T-cell (primary cell): ENCODE measurements around the gene MLNR. TPM values are rescaled to one million over a fixed set of nuclear protein-coding genes. Genes with fewer than 3 reads are reported as not detected.

ENCODE experiments used
- ATAC-seq, 4 experiments: fragments of 200-7000 bp in 3 of 4; fragments of 150-1000 bp in 1 of 4; cut with Tn5 transposase; replicated peaks in 1 of 4; 1 replicate in 3 of 4; 2 replicates in 1 of 4; pipeline ENCODE4 v1.10.0; 2021; ENCODE audit warnings: moderate library complexity in 3 of 4, mild to moderate bottlenecking in 2 of 4, moderate number of reproducible peaks in 1 of 4
- CTCF ChIA-PET, 2 donors: fragments of 300-600 bp; sonication (Branson Sonifier 250); formaldehyde crosslinking; loops; one replicate each; lab custom pipeline; 2022; ENCODE audit warnings: antibody characterized with exemption in 2 of 2; lab: Charles Lee
- POLR2A ChIA-PET, 2 donors: fragments of 300-600 bp; sonication (Branson Sonifier 250); formaldehyde crosslinking; loops; one replicate each; lab custom pipeline; 2022; ENCODE audit warnings: antibody characterized with exemption in 2 of 2; lab: Charles Lee
- DNase-seq, 35 experiments: peaks; one replicate each; pipeline versions ENCODE4 v3.0.0 to v3.0.0-alpha.2; 2013 to 2023
- H3K27ac ChIP-seq: one replicate; pipeline ENCODE4 v1.5.1; 2013; ENCODE audit warnings: low read length
- H3K27me3 ChIP-seq, 2 experiments: replicated peaks in 1 of 2; 1 replicate in 1 of 2; 2 replicates in 1 of 2; pipeline versions ENCODE4 v1.6.1 to v1.7.0; 2013; ENCODE audit warnings: low read length in 1 of 2, mixed read lengths in 1 of 2; ENCODE audit not compliant: control insufficient read depth in 2 of 2, insufficient read depth in 2 of 2; ENCODE audit errors: extremely low read depth in 1 of 2
- H3K36me3 ChIP-seq, 2 donors: 1 replicate in 1 of 2; 2 replicates in 1 of 2; pipeline versions ENCODE4 v1.6.1 to v1.7.0; 2013; ENCODE audit warnings: low read length in 1 of 2; ENCODE audit not compliant: control insufficient read depth in 2 of 2, insufficient read depth in 1 of 2; ENCODE audit errors: extremely low read depth in 1 of 2
- H3K4me1 ChIP-seq, 2 experiments: 1 replicate in 1 of 2; 2 replicates in 1 of 2; pipeline versions ENCODE4 v1.6.1 to v1.7.0; 2013; ENCODE audit warnings: low read length in 2 of 2, mixed read lengths in 1 of 2; ENCODE audit not compliant: insufficient read depth in 2 of 2, control insufficient read depth in 1 of 2; ENCODE audit errors: extremely low read depth in 1 of 2
- H3K4me3 ChIP-seq, 2 donors: 1 replicate in 1 of 2; 2 replicates in 1 of 2; pipeline versions ENCODE4 v1.5.1 to v1.7.0; 2013; ENCODE audit warnings: mild to moderate bottlenecking in 2 of 2, low read length in 1 of 2, moderate library complexity in 1 of 2; ENCODE audit not compliant: control insufficient read depth in 1 of 2; ENCODE audit errors: extremely low read depth in 1 of 2
- H3K9me3 ChIP-seq: 2 replicates; pipeline ENCODE4 v1.7.0; 2013
- H3K27ac Mint-ChIP-seq, 2 donors: one replicate each; pipeline ENCODE4 v1.8.0; 2020 to 2021; ENCODE audit warnings: mild to moderate bottlenecking in 2 of 2, mixed read lengths in 2 of 2
- H3K27me3 Mint-ChIP-seq, 2 donors: one replicate each; pipeline ENCODE4 v1.8.0; 2021 to 2022; ENCODE audit warnings: mixed read lengths in 2 of 2
- H3K36me3 Mint-ChIP-seq: one replicate; pipeline ENCODE4 v1.8.0; 2021; ENCODE audit warnings: mixed read lengths
- H3K4me1 Mint-ChIP-seq, 3 donors: one replicate each; pipeline ENCODE4 v1.8.0; 2020 to 2022; ENCODE audit warnings: mixed read lengths in 3 of 3, mild to moderate bottlenecking in 1 of 3
- H3K4me3 Mint-ChIP-seq, 3 donors: one replicate each; pipeline ENCODE4 v1.8.0; 2020 to 2022; ENCODE audit warnings: mild to moderate bottlenecking in 3 of 3, mixed read lengths in 3 of 3, moderate library complexity in 3 of 3
- H3K9me3 Mint-ChIP-seq, 3 donors: one replicate each; pipeline ENCODE4 v1.8.0; 2020 to 2022; ENCODE audit warnings: mixed read lengths in 3 of 3
- WGBS: methylation state at CpG from one replicate; pipeline ENCODE4 v1.1.5; 2013; ENCODE audit warnings: missing lambda C conversion rate; ENCODE audit not compliant: insufficient coverage; 5-methylcytosine and 5-hydroxymethylcytosine counted together
- total RNA-seq, 35 experiments: library from RNA in 6 of 35; stranded (reverse) in 6 of 35; fragments of 120-200 nt in 1 of 35; gene quantifications; one replicate each; pipeline versions ENCODE4 v1.2.1 to v1.2.4 and lab custom pipeline; 2013 to 2026

Gene MLNR
- total RNA-seq, 5 donors from 2014 or later (not counting 1 experiment from before 2014, with no cell fraction given) = not detected

DNA sequence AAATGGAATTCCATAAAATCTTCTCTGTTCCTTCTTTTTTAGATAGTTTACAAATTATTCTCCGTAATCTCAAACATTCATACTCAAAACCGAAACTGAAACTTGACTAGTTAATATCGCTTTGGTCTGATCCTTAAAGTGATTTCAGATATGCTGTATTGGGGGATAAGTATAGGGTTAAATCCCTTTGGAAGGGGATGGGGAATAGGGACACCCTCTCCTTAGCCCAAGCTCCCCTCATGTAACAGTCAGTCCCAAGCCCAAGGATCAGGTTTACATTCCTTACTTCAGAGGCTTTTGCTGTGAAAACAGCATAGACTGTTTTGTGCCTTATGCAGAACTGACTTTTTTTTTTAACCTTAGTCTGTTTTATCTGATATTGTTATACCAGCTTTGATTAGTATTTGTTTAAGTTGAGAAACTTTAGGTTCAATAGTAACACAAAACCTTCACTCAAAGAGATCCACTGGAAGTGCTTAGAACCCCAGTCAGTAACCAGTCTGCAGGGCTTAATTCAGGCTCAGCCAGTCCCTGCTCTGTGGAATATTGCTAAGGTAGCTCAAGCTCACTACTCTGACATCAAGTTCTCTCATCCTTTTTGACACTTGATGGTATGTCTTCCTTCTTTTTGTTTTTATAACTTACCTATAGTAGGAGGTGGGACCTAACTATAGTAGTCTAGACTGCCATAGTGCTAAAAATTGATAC lies 38.1 kb downstream of the MLNR start:
- Histone ChIP-seq H3K4me3 (peak overlapping the region; percentile 39 to 53), H3K36me3 (peaks cover 0 to 40% of the 10 kb centered on the region in 2 donors), H3K9me3 (no peaks in the 10 kb centered on the region), H3K4me1 (peaks cover 0 to 11% of the 10 kb centered on the region in 2 experiments), H3K27ac (peak overlapping the region; percentile 70), H3K27me3 (no peaks in the 10 kb centered on the region)
- WGBS = no CpG with 5 or more reads among the region's 3 CpGs
- Mint-ChIP-seq H3K4me1 (peaks cover 31 to 45% (median 44%) of the 10 kb centered on the region in 3 donors), H3K9me3 (no peaks in the 10 kb centered on the region), H3K36me3 (peaks cover 43% of the 10 kb centered on the region), H3K4me3 (peak overlapping the region; percentile 78 to 87 (median 78)), H3K27me3 (no peaks in the 10 kb centered on the region), H3K27ac (peak overlapping the region; percentile 87 to 88)
- ATAC-seq = peak in 3 of 4 experiments; percentile 46 to 66 (median 58)
- CTCF ChIA-PET = interaction anchor here in 1 of 2 donors (0.6 to 2.1 kb wide), 4 partner anchors 10 to 592 kb away, joined by 3 to 12 read pairs (median 3); partner anchors contain the start of gene CDADC1
- POLR2A ChIA-PET = interaction anchor here (0.5 to 1.7 kb wide), 6 partner anchors 10 to 1221 kb away, joined by 3 to 12 read pairs (median 4); partner anchors contain the start of gene CDADC1 (in 2 of the 2)
- DNase-seq = peak in 2 of 35 experiments; percentile 17 to 48

DNA sequence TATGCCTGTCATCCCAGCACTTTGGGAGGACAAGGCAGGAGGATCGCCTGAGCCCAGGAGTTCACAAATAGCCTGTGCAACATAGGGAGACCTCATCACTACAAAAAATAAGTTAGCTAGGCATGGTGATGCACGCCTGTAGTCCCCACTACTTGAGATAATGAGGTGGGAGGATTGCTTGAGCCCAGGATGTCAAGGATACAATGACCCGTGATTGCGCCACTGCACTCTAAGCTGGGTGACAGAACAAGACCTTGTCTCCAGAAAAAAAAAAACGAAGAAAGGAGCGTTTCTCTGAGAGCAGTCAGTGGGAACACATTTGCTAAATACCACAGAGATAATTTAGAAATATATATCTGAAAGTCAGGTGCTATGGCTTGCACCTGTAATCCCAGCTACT lies 39.4 kb downstream of the MLNR start:
- ChIA-PET CTCF (no interaction called here), POLR2A (no interaction called here)
- DNase-seq (no peak), ATAC-seq (no peak)
- Mint-ChIP-seq H3K4me3 (no peak overlapping the region), H3K36me3 (peaks cover 45% of the 10 kb centered on the region), H3K4me1 (peaks cover 17 to 34% (median 31%) of the 10 kb centered on the region in 3 donors), H3K27ac (no peak overlapping the region), H3K27me3 (no peaks in the 10 kb centered on the region), H3K9me3 (no peaks in the 10 kb centered on the region)
- H3K36me3 ChIP-seq = peaks cover 0 to 40% of the 10 kb centered on the region in 2 donors
- no CpG with 5 or more reads among the region's 6 CpGs for WGBS
- no peak overlapping the region for H3K4me3 ChIP-seq
- no peaks in the 10 kb centered on the region for H3K27me3 ChIP-seq
- no peak overlapping the region for H3K27ac ChIP-seq
- peaks cover 0 to 5% of the 10 kb centered on the region in 2 experiments for H3K4me1 ChIP-seq
- H3K9me3 ChIP-seq = no peaks in the 10 kb centered on the region

DNA sequence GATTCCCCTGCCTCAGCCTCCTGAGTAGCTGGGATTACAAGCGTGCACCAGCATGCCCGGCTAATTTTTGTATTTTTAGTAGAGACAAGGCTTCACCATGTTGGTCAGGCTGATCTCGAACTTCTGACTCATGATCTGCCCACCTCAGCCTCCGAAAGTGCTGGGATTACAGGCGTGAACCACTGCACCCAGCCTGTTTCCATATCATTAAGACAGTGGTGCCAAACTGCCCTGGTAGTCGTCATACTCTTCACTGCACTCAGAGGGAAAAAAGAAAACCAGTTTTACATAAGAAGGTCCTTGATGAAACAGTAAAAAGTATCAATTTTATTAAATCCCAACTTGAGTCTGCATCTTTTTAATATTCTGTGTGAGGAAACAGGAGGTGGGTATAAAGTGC lies 42.5 kb downstream of the MLNR start:
- ATAC-seq (no peak), DNase-seq (no peak)
- no peak overlapping the region for H3K27ac Mint-ChIP-seq
- Histone ChIP-seq H3K4me3 (no peak overlapping the region), H3K9me3 (no peaks in the 10 kb centered on the region), H3K36me3 (peaks cover 0 to 28% of the 10 kb centered on the region in 2 donors), H3K4me1 (peaks cover 0 to under 1% of the 10 kb centered on the region in 2 experiments), H3K27me3 (no peaks in the 10 kb centered on the region), H3K27ac (no peak overlapping the region)
- CTCF ChIA-PET = no interaction called here
- H3K4me1 Mint-ChIP-seq = peaks cover 9 to 11% (median 10%) of the 10 kb centered on the region in 3 donors
- POLR2A ChIA-PET = no interaction called here
- peaks cover 37% of the 10 kb centered on the region for H3K36me3 Mint-ChIP-seq
- no peaks in the 10 kb centered on the region for H3K27me3 Mint-ChIP-seq
- no peaks in the 10 kb centered on the region for H3K9me3 Mint-ChIP-seq
- 59% methylated on average over 4 of the region's 6 CpGs for WGBS
- no peak overlapping the region for H3K4me3 Mint-ChIP-seq

DNA sequence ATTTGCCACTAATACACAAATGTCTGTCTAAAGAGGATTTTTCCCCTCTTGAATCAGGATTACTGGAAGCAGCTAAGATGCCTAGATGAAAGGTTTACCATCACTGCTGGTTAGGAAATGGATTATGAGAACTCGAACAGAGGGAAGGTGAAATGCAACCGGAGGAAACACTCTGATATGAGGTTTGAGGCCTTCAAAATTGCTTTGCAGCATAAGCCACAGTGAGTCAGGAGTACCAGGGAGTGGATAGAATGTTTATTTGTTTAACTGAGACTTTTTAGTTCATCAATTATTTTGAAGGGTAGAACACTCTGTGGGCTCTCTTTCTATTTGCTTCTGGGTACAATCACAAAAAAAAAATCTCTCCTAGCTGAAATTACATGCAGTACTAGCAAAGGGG lies 45.7 kb downstream of the MLNR start:
- ChIA-PET POLR2A (no interaction called here), CTCF (interaction anchor here in 1 of 2 donors (0.5 kb wide), 2 partner anchors 20 to 1170 kb away, joined by 3 read pairs; no protein-coding TSS in a partner anchor)
- Mint-ChIP-seq H3K4me1 (no peaks in the 10 kb centered on the region), H3K27me3 (no peaks in the 10 kb centered on the region), H3K36me3 (peaks cover 33% of the 10 kb centered on the region), H3K27ac (no peak overlapping the region), H3K4me3 (no peak overlapping the region), H3K9me3 (no peaks in the 10 kb centered on the region)
- H3K27ac ChIP-seq = no peak overlapping the region
- no peaks in the 10 kb centered on the region for H3K27me3 ChIP-seq
- H3K4me1 ChIP-seq = no peaks in the 10 kb centered on the region
- DNase-seq = no peak
- no peak overlapping the region for H3K4me3 ChIP-seq
- ATAC-seq = no peak
- no peaks in the 10 kb centered on the region for H3K9me3 ChIP-seq
- 79% methylated on average over 2 of the region's 2 CpGs for WGBS
- H3K36me3 ChIP-seq = peaks cover 0 to 16% of the 10 kb centered on the region in 2 donors

DNA sequence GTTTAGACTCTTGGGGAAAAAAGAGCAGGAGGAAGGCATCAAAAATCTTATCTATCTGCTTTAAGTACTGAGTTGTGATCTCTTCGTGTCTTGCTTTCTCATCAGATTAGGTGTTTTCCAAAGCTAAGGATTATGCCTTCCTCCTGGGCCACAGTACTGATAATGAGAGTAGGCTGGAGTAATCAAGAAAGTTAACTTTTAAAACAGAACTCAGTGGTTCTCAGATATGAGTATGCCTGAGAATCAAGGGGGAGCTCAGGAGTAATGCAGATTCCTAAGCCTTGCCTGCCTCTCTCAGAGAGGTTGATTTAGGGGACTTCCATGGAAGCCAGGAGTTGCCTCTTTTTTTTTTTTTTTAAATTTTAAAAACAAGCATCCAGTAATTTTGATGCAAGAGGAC lies 51.1 kb downstream of the MLNR start:
- no peaks in the 10 kb centered on the region for H3K4me1 Mint-ChIP-seq
- ChIA-PET CTCF (interaction anchor here in 1 of 2 donors (0.6 to 0.7 kb wide), 2 partner anchors 20 to 1298 kb away, joined by 3 read pairs; no protein-coding TSS in a partner anchor), POLR2A (interaction anchor here in 1 of 2 donors (0.6 kb wide), 1 partner anchor 14 kb away, joined by 4 read pairs; no protein-coding TSS in a partner anchor)
- H3K27ac Mint-ChIP-seq = no peak overlapping the region
- H3K4me3 ChIP-seq = no peak overlapping the region
- H3K9me3 ChIP-seq = no peaks in the 10 kb centered on the region
- H3K4me1 ChIP-seq = no peaks in the 10 kb centered on the region
- H3K36me3 ChIP-seq = peaks cover 0 to 4% of the 10 kb centered on the region in 2 donors
- WGBS = 0% methylated on average over 1 of the region's 1 CpG
- ATAC-seq (no peak), DNase-seq (no peak)
- peaks cover 24% of the 10 kb centered on the region for H3K36me3 Mint-ChIP-seq
- H3K9me3 Mint-ChIP-seq = no peaks in the 10 kb centered on the region
- H3K27me3 Mint-ChIP-seq = no peaks in the 10 kb centered on the region
- H3K4me3 Mint-ChIP-seq = no peak overlapping the region
- no peaks in the 10 kb centered on the region for H3K27me3 ChIP-seq
- H3K27ac ChIP-seq = no peak overlapping the region
